HG03469 (cell line): ENCODE results near the gene GALK2.
"Not testable (repeated sequence)": the region's sequence is repeated elsewhere in the genome, so short reads cannot be mapped to it uniquely, and the experiment has no call there.

Experiments
- ATAC-seq: cut with Tn5 transposase; IDR thresholded peaks from one replicate; pipeline ENCODE4 v1.9.1; 2021; ENCODE audit warnings: mild to moderate bottlenecking, moderate library complexity, moderate number of reproducible peaks; ENCODE audit not compliant: unreplicated experiment

GALK2 gene

DNA sequence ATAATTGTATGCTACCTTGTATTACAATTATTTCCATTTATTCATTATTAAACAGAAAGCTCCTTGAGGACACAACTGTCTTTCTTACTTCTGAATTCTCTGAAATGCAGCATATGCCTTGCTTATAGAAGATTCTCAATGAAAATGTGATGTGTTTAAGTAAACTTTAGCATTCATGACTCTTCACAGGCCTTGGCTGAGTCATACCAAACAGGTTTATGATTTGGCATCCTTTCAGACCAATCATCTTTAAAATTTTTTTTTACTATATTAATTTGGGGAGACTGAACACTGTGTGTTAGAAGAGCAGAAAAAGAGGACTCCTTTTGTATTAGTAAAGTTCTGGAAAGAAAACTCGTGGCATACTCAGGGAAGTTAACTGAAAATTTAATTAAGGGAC is 6.4 kb upstream of the GALK2 start:
- no peak for ATAC-seq

- ATAC-seq, result no peak
These were observed 5.2 kb upstream of the GALK2 start for GRCh38 chr15:49164865-49165264.

DNA sequence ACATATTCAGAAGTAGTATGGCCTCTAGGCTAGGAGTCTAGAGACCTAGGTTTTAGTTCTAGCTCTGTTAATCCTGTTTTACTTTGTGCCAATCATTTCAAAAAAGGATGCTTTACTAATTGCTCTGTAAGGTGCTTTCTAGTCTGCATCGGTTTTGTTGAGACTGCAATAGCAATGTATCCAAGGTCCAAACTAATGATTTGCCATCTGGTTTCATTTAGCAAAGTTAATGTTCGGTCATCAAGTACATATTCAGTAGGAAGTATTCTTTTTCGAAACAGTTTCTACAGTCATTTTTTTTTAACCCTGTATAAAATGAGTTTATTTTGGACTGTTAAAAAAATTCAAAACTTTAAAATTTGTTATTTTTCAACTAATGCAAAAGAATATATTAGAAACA is 2.0 kb upstream of the GALK2 start:
- ATAC-seq, result no peak

- ATAC-seq, result no peak
These were observed 1.7 kb downstream of the GALK2 start for GRCh38 chr15:49171790-49172189.

- ATAC-seq, result no peak
These were observed 4.9 kb downstream of the GALK2 start for GRCh38 chr15:49174902-49175301.

DNA sequence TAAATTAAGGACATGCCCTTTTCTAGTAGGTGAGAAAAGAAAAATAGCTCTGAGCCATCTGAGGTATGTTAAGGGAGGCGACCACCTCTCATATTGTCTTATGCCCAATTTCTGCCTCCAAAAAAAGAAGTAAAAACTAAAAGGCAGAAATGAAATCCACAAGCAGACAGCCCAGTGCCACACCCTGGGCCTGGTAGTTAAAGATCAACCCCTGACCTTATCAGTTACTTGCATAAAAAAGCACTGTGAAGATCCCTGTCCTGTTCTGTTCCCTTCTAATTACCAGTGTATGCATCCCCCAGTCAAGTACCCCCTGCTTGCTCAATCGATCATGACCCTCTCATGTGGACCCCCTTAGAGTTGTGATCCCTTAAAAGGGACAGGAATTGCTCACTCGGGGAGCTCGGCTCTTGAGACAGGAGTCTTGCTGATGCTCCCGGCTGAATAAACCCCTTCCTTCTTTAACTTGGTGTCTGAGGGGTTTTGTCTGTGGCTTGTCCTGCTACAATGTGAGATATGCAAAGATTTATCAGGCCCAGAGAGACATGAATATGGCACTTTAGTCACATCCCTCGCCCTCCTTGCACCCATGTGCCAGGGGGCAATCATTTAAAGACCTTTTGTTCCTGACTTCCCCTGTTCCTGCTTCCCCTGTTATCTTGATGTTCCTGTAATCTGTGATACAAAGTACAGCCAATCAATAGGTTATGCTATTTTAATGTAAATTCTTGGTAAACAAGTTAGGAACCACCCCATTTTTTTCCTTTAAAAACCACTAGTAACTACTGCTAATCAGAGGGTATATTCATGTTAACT is 5.7 kb downstream of the GALK2 start:
- not testable (repeated sequence) for ATAC-seq

- no peak for ATAC-seq
These were observed 8.4 kb downstream of the GALK2 start for GRCh38 chr15:49178497-49178896.

GRCh38 chr15:49179433-49180190 is 9.6 kb downstream of the GALK2 start:
- ATAC-seq, result no peak

GRCh38 chr15:49182128-49182527 is 12.1 kb downstream of the GALK2 start:
- ATAC-seq, result no peak

DNA sequence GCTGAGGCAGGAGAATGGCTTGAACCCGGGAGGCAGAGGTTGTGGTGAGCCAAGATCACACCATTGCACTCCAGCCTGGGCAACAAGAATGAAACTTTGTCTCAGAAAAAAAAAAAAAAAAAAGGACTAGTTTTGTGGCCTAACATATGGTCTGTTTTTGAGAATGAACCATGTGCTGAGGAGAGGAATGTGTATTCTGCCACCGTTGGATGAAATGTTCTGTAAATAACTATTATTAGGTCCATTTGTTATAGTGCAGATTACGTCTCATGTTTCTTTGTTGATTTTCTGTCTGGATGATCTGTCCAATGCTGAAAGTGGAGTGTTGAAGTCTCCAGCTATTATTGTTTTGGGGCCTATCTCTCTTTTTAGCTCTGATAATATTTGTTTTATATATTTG is 13.7 kb downstream of the GALK2 start:
- not testable (repeated sequence) for ATAC-seq

- ATAC-seq, result no peak
These were observed 15.4 kb downstream of the GALK2 start for GRCh38 chr15:49185473-49185872.

DNA sequence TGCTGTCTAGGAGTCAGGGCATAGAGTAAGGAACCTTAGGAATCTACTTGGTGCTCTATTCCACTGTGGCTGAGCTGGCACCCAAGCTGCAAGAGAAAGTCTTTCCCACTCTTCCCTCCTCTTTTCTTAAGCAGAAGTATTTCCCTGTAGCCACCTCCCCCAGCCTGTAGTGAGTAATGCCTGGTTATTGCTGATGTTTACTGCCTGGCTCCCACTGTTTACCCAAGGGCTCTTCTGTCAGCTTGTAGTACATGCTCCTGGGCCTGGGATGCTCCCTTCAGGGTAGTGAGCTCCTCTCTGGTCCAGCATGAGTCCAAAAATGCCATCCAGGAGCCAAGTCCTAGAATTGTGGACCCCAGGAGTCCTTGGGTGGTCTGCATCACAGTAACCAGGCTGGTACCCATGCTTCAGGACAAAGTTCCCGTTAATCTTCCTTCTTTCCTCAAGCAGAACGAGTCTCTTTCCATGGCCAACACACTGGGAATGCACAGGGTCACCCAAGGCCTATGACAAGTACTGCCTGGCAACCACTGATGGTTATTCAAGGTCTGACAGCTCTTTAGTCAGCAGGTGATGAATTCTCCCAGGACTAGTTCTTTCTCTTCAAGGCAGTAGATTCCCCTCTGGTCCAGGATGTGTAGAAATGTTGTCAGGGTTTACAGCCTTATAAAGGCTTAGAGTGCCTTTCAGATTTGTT is 17.6 kb downstream of the GALK2 start:
- no peak for ATAC-seq

DNA sequence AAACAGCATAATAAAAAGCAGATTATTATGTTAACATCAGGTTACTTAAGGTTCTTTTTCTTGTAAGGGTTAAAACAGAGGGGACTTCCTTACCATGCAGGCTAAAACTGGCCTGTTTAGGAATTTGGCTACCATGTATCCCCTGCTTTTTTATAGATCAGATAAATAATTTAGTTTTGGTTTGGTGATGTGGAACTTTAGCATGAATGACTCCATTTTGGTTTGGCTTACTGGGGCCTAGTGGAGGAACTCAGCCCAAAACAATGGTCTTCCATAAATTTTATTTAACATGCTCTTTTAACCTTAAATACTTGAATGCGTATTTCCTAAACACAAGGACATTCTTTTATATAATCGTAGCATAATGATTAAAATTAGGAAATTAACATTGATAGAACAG is 18.9 kb downstream of the GALK2 start:
- no peak for ATAC-seq

DNA sequence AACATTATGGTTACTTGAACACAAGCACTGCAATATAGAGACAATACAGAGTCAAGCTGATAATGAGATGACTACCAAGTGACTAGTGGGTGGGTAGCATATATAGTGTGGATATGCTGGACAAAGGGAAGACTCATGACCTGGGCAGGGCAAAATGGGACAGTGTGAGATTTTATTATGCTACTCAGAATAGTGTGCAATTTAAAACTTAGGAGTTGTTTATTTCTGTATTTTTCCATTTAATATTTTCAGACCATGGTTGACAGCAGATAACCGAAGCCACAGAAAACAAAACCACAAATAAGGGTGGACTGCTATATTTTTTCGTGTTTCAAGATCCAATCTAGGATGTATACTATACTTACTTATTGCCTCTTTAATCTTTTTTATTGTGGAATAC is 19.6 kb downstream of the GALK2 start:
- no peak for ATAC-seq

GRCh38 chr15:49190586-49190985 is 20.5 kb downstream of the GALK2 start:
- no peak for ATAC-seq

- ATAC-seq, result no peak
These were observed 21.8 kb downstream of the GALK2 start for GRCh38 chr15:49191892-49192291.

DNA sequence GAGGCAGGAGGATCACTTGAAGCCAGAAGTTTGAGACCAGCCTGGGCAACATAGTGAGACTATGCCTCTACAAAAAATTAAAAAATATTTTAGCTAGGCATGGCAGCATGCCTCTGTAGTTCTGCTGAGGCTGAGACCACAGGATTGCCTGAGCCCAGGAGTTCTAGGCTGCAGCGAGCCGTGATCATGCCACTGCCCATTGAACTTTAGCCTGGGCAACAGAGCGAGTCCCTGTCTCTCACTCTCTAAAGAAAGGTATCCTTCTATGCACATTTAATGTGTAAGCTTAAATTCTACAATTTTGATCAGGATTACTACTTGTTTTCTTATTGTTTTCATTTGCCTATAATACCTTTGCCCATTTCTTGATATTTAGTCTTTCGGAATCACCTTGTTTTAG is 26.8 kb downstream of the GALK2 start:
- ATAC-seq, result no peak

GRCh38 chr15:49199666-49200065 is 29.6 kb downstream of the GALK2 start:
- no peak for ATAC-seq

- ATAC-seq, result no peak
These were observed 30.3 kb downstream of the GALK2 start for GRCh38 chr15:49200347-49200746.

DNA sequence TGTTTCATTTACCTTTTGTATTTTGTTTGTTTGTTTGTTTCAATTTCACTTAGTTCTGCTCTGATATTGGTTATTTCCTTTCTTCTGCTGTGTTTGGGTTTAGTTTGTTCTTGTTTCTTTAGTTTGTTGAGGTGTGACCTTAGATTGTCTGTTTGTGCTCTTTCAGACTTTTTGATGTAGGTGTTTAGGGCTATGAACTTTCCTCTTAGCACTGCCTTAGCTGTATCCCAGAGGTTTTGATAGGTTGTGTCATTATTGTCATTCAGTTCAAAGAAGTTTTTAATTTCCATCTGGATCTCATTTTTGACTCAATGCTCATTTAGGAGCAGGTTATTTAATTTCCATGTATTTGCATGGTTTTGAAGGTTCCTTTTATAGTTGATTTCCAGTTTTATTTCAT is 38.1 kb downstream of the GALK2 start:
- not testable (repeated sequence) for ATAC-seq

GRCh38 chr15:49212897-49213296 is 42.9 kb downstream of the GALK2 start:
- no peak for ATAC-seq
